H1 (cell line): ENCODE data around the gene NUP210L. TPM values are rescaled to one million over a fixed set of nuclear protein-coding genes. Genes with fewer than 3 reads are reported as not detected.

Experiments used
- CHD2 ChIP-seq: IDR thresholded peaks from 2 replicates; pipeline ENCODE4 v1.6.1; 2012; ENCODE audit warnings: low read length, improper control_type of control experiment
- KDM4A ChIP-seq: IDR thresholded peaks from one replicate; pipeline ENCODE4 v1.7.1; 2012; ENCODE audit warnings: low read depth, mild to moderate bottlenecking, moderate library complexity, low read length, inconsistent platforms; ENCODE audit not compliant: severe bottlenecking
- KDM5A ChIP-seq: fragments of 200-600 bp; IDR thresholded peaks from 2 replicates; pipeline ENCODE4 v1.7.1; 2012; ENCODE audit warnings: mild to moderate bottlenecking, low read length, inconsistent platforms, mixed read lengths
- RBBP5 ChIP-seq: IDR thresholded peaks from 2 replicates; pipeline ENCODE4 v1.7.1; 2012; ENCODE audit warnings: low read depth, mild to moderate bottlenecking, inconsistent platforms, low read length, moderate library complexity, borderline replicate concordance
- SAP30 ChIP-seq: fragments of 300-600 bp; sonication (generic); IDR thresholded peaks from 2 replicates; pipeline ENCODE4 v1.7.1; 2012; ENCODE audit warnings: low read length, moderate library complexity, mild to moderate bottlenecking, inconsistent platforms; ENCODE audit not compliant: insufficient read depth, insufficient replicate concordance
- SP4 ChIP-seq: IDR thresholded peaks from 2 replicates; pipeline ENCODE4 v1.6.1; 2012; ENCODE audit warnings: low read length, inconsistent platforms
- SRF ChIP-seq: IDR thresholded peaks from 2 replicates; pipeline ENCODE4 v1.6.1; 2011; ENCODE audit warnings: mild to moderate bottlenecking, low read depth, low read length, moderate library complexity
- TBP ChIP-seq: IDR thresholded peaks from 2 replicates; pipeline ENCODE4 v1.6.1; 2011; ENCODE audit warnings: low read depth, low read length, improper control_type of control experiment
- polyA plus RNA-seq, 7 experiments: library from polyadenylated mRNA; depleted of rRNA in 3 of 7; stranded (reverse) in 5 of 7; unstranded in 2 of 7; fragments of >200 nt in 5 of 7; fragments of 200-250 nt in 2 of 7; gene quantifications; 1 replicate in 5 of 7; 2 replicates in 1 of 7; 4 replicates in 1 of 7; pipeline versions ENCODE4 v1.2.1 to v1.2.3, GENCODE V29; 2011 to 2013; ENCODE audit warnings: missing spikeins in 2 of 7, mixed read lengths in 2 of 7
- total RNA-seq: library from RNA; stranded (reverse); fragmentation: NEBNext Ultra II Directional; extraction: Animal tissue kit (Norgen Biotek cat#: 25700); gene quantifications from 2 replicates; pipeline ENCODE4 v1.2.1, GENCODE V29; 2021
- TF ChIP-seq, protein P1 (sequence below): fragments of 300-600 bp; sonication (generic); IDR thresholded peaks from 2 replicates; pipeline ENCODE4 v1.7.1; 2012; ENCODE audit warnings: low read length, moderate library complexity, mild to moderate bottlenecking, inconsistent platforms; ENCODE audit not compliant: insufficient replicate concordance
- TF ChIP-seq, protein P2 (sequence below): IDR thresholded peaks from 2 replicates; pipeline ENCODE4 v1.6.1; 2012; ENCODE audit warnings: inconsistent platforms

The NUP210L gene
- total and polyA plus RNA-seq, 2 of the 8 experiments (the other 6 are each of a cell fraction or from before 2014, with no cell fraction given) = not detected

DNA sequence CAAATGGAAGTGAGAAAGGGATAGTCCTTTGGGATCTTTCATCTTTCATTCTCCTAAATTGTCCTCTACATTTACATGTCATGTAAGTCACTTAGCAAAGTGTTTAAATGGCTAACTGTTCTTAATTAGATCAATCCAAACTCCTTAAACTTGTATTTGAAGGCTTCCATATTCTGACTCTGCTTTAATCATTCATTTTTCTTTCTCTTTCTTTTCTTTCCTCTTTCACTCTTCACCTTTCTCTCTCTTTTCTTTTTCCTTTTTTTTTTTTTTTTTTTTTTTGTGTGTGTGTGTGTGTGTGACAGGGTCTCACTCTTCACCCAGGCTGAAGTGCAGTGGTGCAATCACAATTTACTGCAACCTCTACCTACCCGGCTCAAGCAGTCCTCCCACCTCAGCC lies 92.6 kb downstream of the NUP210L start (continued):
- TF ChIP-seq, protein P1, sequence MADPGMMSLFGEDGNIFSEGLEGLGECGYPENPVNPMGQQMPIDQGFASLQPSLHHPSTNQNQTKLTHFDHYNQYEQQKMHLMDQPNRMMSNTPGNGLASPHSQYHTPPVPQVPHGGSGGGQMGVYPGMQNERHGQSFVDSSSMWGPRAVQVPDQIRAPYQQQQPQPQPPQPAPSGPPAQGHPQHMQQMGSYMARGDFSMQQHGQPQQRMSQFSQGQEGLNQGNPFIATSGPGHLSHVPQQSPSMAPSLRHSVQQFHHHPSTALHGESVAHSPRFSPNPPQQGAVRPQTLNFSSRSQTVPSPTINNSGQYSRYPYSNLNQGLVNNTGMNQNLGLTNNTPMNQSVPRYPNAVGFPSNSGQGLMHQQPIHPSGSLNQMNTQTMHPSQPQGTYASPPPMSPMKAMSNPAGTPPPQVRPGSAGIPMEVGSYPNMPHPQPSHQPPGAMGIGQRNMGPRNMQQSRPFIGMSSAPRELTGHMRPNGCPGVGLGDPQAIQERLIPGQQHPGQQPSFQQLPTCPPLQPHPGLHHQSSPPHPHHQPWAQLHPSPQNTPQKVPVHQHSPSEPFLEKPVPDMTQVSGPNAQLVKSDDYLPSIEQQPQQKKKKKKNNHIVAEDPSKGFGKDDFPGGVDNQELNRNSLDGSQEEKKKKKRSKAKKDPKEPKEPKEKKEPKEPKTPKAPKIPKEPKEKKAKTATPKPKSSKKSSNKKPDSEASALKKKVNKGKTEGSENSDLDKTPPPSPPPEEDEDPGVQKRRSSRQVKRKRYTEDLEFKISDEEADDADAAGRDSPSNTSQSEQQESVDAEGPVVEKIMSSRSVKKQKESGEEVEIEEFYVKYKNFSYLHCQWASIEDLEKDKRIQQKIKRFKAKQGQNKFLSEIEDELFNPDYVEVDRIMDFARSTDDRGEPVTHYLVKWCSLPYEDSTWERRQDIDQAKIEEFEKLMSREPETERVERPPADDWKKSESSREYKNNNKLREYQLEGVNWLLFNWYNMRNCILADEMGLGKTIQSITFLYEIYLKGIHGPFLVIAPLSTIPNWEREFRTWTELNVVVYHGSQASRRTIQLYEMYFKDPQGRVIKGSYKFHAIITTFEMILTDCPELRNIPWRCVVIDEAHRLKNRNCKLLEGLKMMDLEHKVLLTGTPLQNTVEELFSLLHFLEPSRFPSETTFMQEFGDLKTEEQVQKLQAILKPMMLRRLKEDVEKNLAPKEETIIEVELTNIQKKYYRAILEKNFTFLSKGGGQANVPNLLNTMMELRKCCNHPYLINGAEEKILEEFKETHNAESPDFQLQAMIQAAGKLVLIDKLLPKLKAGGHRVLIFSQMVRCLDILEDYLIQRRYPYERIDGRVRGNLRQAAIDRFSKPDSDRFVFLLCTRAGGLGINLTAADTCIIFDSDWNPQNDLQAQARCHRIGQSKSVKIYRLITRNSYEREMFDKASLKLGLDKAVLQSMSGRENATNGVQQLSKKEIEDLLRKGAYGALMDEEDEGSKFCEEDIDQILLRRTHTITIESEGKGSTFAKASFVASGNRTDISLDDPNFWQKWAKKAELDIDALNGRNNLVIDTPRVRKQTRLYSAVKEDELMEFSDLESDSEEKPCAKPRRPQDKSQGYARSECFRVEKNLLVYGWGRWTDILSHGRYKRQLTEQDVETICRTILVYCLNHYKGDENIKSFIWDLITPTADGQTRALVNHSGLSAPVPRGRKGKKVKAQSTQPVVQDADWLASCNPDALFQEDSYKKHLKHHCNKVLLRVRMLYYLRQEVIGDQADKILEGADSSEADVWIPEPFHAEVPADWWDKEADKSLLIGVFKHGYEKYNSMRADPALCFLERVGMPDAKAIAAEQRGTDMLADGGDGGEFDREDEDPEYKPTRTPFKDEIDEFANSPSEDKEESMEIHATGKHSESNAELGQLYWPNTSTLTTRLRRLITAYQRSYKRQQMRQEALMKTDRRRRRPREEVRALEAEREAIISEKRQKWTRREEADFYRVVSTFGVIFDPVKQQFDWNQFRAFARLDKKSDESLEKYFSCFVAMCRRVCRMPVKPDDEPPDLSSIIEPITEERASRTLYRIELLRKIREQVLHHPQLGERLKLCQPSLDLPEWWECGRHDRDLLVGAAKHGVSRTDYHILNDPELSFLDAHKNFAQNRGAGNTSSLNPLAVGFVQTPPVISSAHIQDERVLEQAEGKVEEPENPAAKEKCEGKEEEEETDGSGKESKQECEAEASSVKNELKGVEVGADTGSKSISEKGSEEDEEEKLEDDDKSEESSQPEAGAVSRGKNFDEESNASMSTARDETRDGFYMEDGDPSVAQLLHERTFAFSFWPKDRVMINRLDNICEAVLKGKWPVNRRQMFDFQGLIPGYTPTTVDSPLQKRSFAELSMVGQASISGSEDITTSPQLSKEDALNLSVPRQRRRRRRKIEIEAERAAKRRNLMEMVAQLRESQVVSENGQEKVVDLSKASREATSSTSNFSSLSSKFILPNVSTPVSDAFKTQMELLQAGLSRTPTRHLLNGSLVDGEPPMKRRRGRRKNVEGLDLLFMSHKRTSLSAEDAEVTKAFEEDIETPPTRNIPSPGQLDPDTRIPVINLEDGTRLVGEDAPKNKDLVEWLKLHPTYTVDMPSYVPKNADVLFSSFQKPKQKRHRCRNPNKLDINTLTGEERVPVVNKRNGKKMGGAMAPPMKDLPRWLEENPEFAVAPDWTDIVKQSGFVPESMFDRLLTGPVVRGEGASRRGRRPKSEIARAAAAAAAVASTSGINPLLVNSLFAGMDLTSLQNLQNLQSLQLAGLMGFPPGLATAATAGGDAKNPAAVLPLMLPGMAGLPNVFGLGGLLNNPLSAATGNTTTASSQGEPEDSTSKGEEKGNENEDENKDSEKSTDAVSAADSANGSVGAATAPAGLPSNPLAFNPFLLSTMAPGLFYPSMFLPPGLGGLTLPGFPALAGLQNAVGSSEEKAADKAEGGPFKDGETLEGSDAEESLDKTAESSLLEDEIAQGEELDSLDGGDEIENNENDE = no peak
- no peak for TF ChIP-seq RBBP5
- no peak for TF ChIP-seq TBP
- TF ChIP-seq, protein P2, sequence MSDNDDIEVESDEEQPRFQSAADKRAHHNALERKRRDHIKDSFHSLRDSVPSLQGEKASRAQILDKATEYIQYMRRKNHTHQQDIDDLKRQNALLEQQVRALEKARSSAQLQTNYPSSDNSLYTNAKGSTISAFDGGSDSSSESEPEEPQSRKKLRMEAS = no peak
- no peak for TF ChIP-seq KDM4A
- TF ChIP-seq SP4 = no peak
- no peak for TF ChIP-seq KDM5A
- TF ChIP-seq SAP30 = no peak
- no peak for TF ChIP-seq CHD2
- no peak for TF ChIP-seq SRF
